Gastroesophageal sphincter (tissue), 3 donors: ENCODE data around the gene ACAA2.

Source experiments
- POLR2A ChIP-seq, 2 donors: fragments of 450-650 bp; IDR thresholded peaks; one replicate each; pipeline ENCODE4 v1.6.1; 2017; ENCODE audit warnings: antibody characterized with exemption in 2 of 2, mild to moderate bottlenecking in 2 of 2, moderate library complexity in 1 of 2
- TF ChIP-seq, protein P1 (sequence below), 4 experiments: fragments of 200-600 bp in 2 of 4; fragments of 450-650 bp in 2 of 4; sonication (generic) in 1 of 4; IDR thresholded peaks; one replicate each; pipeline ENCODE4 v1.5.1; 2017 to 2019; ENCODE audit warnings: antibody characterized with exemption in 4 of 4, mild to moderate bottlenecking in 2 of 4, moderate library complexity in 2 of 4

DNA sequence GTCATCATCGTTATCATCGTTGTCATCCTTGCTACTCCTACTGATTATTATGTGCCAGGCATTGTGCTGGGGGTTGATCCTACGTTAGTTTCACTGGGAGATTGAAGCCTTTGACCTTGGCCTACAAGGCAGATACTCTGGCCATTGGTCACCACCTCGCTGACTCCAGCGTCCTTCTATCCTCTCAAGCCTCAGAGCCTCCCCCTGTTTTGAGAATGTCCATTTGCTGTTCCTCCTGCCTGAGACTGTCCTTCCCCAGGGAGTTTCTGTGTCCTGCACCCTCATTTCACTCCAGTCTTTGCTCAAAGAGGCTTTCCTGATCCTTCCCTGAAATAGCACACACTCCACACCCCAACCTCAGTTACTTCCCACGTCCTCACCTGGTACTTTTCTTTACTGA lies 57.8 kb downstream of the ACAA2 start:
- no peak for TF ChIP-seq POLR2A (IDR thresholded peaks at IDR 0.05)
- TF ChIP-seq, protein P1, sequence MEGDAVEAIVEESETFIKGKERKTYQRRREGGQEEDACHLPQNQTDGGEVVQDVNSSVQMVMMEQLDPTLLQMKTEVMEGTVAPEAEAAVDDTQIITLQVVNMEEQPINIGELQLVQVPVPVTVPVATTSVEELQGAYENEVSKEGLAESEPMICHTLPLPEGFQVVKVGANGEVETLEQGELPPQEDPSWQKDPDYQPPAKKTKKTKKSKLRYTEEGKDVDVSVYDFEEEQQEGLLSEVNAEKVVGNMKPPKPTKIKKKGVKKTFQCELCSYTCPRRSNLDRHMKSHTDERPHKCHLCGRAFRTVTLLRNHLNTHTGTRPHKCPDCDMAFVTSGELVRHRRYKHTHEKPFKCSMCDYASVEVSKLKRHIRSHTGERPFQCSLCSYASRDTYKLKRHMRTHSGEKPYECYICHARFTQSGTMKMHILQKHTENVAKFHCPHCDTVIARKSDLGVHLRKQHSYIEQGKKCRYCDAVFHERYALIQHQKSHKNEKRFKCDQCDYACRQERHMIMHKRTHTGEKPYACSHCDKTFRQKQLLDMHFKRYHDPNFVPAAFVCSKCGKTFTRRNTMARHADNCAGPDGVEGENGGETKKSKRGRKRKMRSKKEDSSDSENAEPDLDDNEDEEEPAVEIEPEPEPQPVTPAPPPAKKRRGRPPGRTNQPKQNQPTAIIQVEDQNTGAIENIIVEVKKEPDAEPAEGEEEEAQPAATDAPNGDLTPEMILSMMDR (IDR thresholded peaks at IDR 0.05) = no peak
